ENCODE results near the gene PIK3CB. TPM values are rescaled to one million over a fixed set of nuclear protein-coding genes. Genes with fewer than 3 reads are reported as not detected.

Gene PIK3CB
- total and polyA plus RNA-seq, 2 of the 8 experiments (the other 6 are each of a cell fraction or from before 2014, with no cell fraction given) = 8.3 to 35.2 TPM

- peak; percentile 36; the same call in 1 of the 2 replicates for TF ChIP-seq TCF12 (IDR thresholded peaks at IDR 0.05; ENCODE audit: low read depth, low read length)
- no peak for TF ChIP-seq YY1 (IDR thresholded peaks at IDR 0.05; ENCODE audit: low read depth, low read length)
- H3K9ac ChIP-seq (replicated peaks in 1 of 4; ENCODE audit: extremely low read depth in 1 of 4, low read depth in 3 of 4, low read length in 3 of 4) = no peak overlapping the region
- no peak overlapping the region for H3K18ac ChIP-seq (ENCODE audit: extremely low read depth, low read length)
- peaks cover 0 to 18% (median 8%) of the 10 kb centered on the region in 4 experiments; a peak in 5 of 8 replicates for H3K36me3 ChIP-seq (ENCODE audit: control insufficient read depth in 2 of 4, insufficient read depth in 4 of 4, low read length in 3 of 4)
- H3K4me2 ChIP-seq (ENCODE audit: insufficient read depth in 1 of 2, low read depth in 2 of 2, low read length in 2 of 2) = no peak overlapping the region
- H3K23ac ChIP-seq (ENCODE audit: insufficient read length) = no peak overlapping the region
- DNase-seq (ENCODE audit: low read depth in 1 of 2, low spot score in 2 of 2) (peak in 1 of 2 experiments; percentile 42), FAIRE-seq (no peak)
- H2BK12ac ChIP-seq (ENCODE audit: low read depth, low read length) = no peak overlapping the region
- no peak overlapping the region for H2BK5ac ChIP-seq (ENCODE audit: low read depth, low read length)
- H3K23me2 ChIP-seq (ENCODE audit: low read depth, low read length) = no peaks in the 10 kb centered on the region
- peaks cover 5% of the 10 kb centered on the region; the same call in 1 of the 2 replicates for H3K79me1 ChIP-seq (ENCODE audit: low read depth, low read length)
- no peak overlapping the region for H3K4ac ChIP-seq (replicated peaks; ENCODE audit: insufficient read length, low read depth, low read length)
- H3K4me3 ChIP-seq (ENCODE audit: extremely low read depth in 1 of 4, insufficient read depth in 2 of 4, low read depth in 3 of 4, low read length in 4 of 4) = no peak overlapping the region
- H4K8ac ChIP-seq (ENCODE audit: extremely low read depth, insufficient read depth, low read length) = no peak overlapping the region
- H3K27ac ChIP-seq (ENCODE audit: low read depth, low read length) = no peak overlapping the region
- ChIA-PET CTCF (ENCODE audit: partially characterized antibody) (interaction anchor here (0.8 to 2.6 kb wide), 4 partner anchors 9 to 155 kb away, joined by 3 to 10 read pairs (median 5); no protein-coding TSS in a partner anchor), POLR2A (ENCODE audit: partially characterized antibody) (no interaction called here)
- H4K5ac ChIP-seq (ENCODE audit: insufficient read length, low read depth, low read length) = no peak overlapping the region
- H3K4me1 ChIP-seq (replicated peaks in 1 of 4; ENCODE audit: control insufficient read depth in 3 of 4, insufficient read depth in 4 of 4, low read length in 3 of 4) = no peaks in the 10 kb centered on the region
- no peak overlapping the region for H2AK5ac ChIP-seq (ENCODE audit: low read depth, low read length)
- H4K91ac ChIP-seq (replicated peaks; ENCODE audit: insufficient read length, low read length) = no peak overlapping the region
- H3K56ac ChIP-seq (replicated peaks; ENCODE audit: insufficient read length, low read depth, low read length) = no peak overlapping the region
- H2BK20ac ChIP-seq (ENCODE audit: low read length) = no peak overlapping the region
- H2BK120ac ChIP-seq (replicated peaks; ENCODE audit: low read depth, low read length) = no peak overlapping the region
- 100% methylated on average over 1 of the region's 1 CpG; no CpG with 5 or more reads in 1 of the 2 experiments for WGBS, 2 experiments (ENCODE audit: extremely low coverage in 1 of 2, insufficient coverage in 1 of 2, insufficient read length in 1 of 2, insufficient replicate concordance in 2 of 2, low coverage in 1 of 2, low lambda C conversion rate in 2 of 2, missing lambda C conversion rate in 1 of 2)
- H3K27me3 ChIP-seq (replicated peaks in 1 of 4; ENCODE audit: control insufficient read depth in 3 of 4, extremely low read depth in 1 of 4, insufficient read depth in 3 of 4, low read length in 3 of 4) = no peaks in the 10 kb centered on the region
- no peak overlapping the region for H3K14ac ChIP-seq (ENCODE audit: insufficient read length)
- peaks cover 0 to 4% of the 10 kb centered on the region in 2 experiments; a peak in 1 of 4 replicates for H3K79me2 ChIP-seq (ENCODE audit: control insufficient read depth in 1 of 2, insufficient read depth in 2 of 2, low read length in 2 of 2)
- H2AFZ ChIP-seq (ENCODE audit: low read length) = no peak overlapping the region
- peaks cover 19 to 22% of the 10 kb centered on the region in 2 experiments for H3K9me3 ChIP-seq (ENCODE audit: insufficient read depth in 2 of 2, low read depth in 1 of 2, low read length in 1 of 2)
- H2BK15ac ChIP-seq (ENCODE audit: low read length) = no peak overlapping the region
- H4K20me1 ChIP-seq (replicated peaks in 1 of 2; ENCODE audit: control insufficient read depth in 1 of 2, insufficient read depth in 2 of 2, low read length in 2 of 2) = no peaks in the 10 kb centered on the region
Observed at GRCh38 chr3:138768125-138768524, 66.6 kb downstream of the PIK3CB start.
